Keratinocyte (primary cell): ENCODE data around the gene RMC1. TPM values are rescaled to one million over a fixed set of nuclear protein-coding genes. Genes with fewer than 3 reads are reported as not detected.

ENCODE experiments used
- DNase-seq: peaks from one replicate; pipeline ENCODE4 v3.0.0-alpha.2; 2011; ENCODE audit warnings: low read depth, missing footprints, low spot score
- FAIRE-seq: peaks from 2 replicates; lab custom pipeline; 2011; peaks lifted over from hg19 to GRCh38; lab: Jason Lieb, UNC
- H2AFZ ChIP-seq: 2 replicates; pipeline ENCODE4 v1.6.0; 2012; ENCODE audit warnings: low read length, control low read depth, inconsistent platforms; ENCODE audit not compliant: control insufficient read depth
- H3K27ac ChIP-seq: 2 replicates; pipeline ENCODE4 v1.5.1; 2011; ENCODE audit warnings: low read length; ENCODE audit not compliant: control insufficient read depth, insufficient read depth
- H3K27me3 ChIP-seq: 3 replicates; pipeline ENCODE4 v1.6.0; 2011; ENCODE audit warnings: low read length; ENCODE audit not compliant: control insufficient read depth, insufficient read depth; ENCODE audit errors: extremely low read depth
- H3K36me3 ChIP-seq, 2 experiments: 2 replicates in 1 of 2; 3 replicates in 1 of 2; pipeline ENCODE4 v1.5.1; 2011; ENCODE audit warnings: low read length in 2 of 2, mild to moderate bottlenecking in 1 of 2; ENCODE audit not compliant: control insufficient read depth in 2 of 2, insufficient read depth in 2 of 2; ENCODE audit errors: extremely low read depth in 1 of 2
- H3K4me1 ChIP-seq: 3 replicates; pipeline ENCODE4 v1.5.1; 2011; ENCODE audit warnings: low read length; ENCODE audit not compliant: control insufficient read depth, insufficient read depth; ENCODE audit errors: extremely low read depth
- H3K4me2 ChIP-seq: 3 replicates; pipeline ENCODE4 v1.6.0; 2011; ENCODE audit warnings: low read depth, low read length; ENCODE audit not compliant: control insufficient read depth, insufficient read depth; ENCODE audit errors: extremely low read depth
- H3K4me3 ChIP-seq, 3 experiments: fragments of 200-600 bp in 1 of 3; sonication (generic) in 1 of 3; 2 replicates in 2 of 3; 3 replicates in 1 of 3; pipeline ENCODE4 v1.5.1; 2011 to 2016; ENCODE audit warnings: low read length in 3 of 3, mild to moderate bottlenecking in 3 of 3, control low read depth in 2 of 3, inconsistent platforms in 1 of 3, low read depth in 1 of 3, mixed read lengths in 1 of 3, mixed run types in 1 of 3, moderate library complexity in 1 of 3; ENCODE audit not compliant: control insufficient read depth in 2 of 3, insufficient read depth in 2 of 3; ENCODE audit errors: extremely low read depth in 1 of 3
- H3K79me2 ChIP-seq: 2 replicates; pipeline ENCODE4 v1.6.0; 2012; ENCODE audit warnings: low read length; ENCODE audit not compliant: control insufficient read depth, insufficient read depth
- H3K9ac ChIP-seq: 3 replicates; pipeline ENCODE4 v1.6.0; 2011; ENCODE audit warnings: low read length; ENCODE audit not compliant: control insufficient read depth, insufficient read depth; ENCODE audit errors: extremely low read depth
- H3K9me1 ChIP-seq: 3 replicates; pipeline ENCODE4 v1.6.0; 2011; ENCODE audit warnings: low read length; ENCODE audit not compliant: control insufficient read depth, insufficient read depth; ENCODE audit errors: extremely low read depth
- H3K9me3 ChIP-seq: 2 replicates; pipeline ENCODE4 v1.5.1; 2012; ENCODE audit warnings: low read depth, low read length; ENCODE audit not compliant: control insufficient read depth
- H4K20me1 ChIP-seq: 3 replicates; pipeline ENCODE4 v1.6.0; 2011; ENCODE audit warnings: low read length; ENCODE audit not compliant: control insufficient read depth, insufficient read depth; ENCODE audit errors: extremely low read depth
- EZH2 ChIP-seq: IDR thresholded peaks from one replicate; pipeline ENCODE4 v1.6.1; 2012; ENCODE audit warnings: inconsistent platforms, mild to moderate bottlenecking, low read length, moderate library complexity
- dilution Hi-C: fragments of 300-500 bp; cut with MboI; formaldehyde crosslinking; loops from one replicate; pipeline ENCODE4 v1.7.0; 2020; ENCODE audit warnings: low sequenced_read_pairs; ENCODE audit not compliant: extremely low pct_ligation_motif_present
- polyA minus RNA-seq, 3 experiments: library from RNA; depleted of rRNA, polyadenylated mRNA; stranded (reverse); fragments of >200 nt; gene quantifications; 1 replicate in 1 of 3; 2 replicates in 1 of 3; 3 replicates in 1 of 3; pipeline ENCODE4 v1.2.3, GENCODE V29; 2011
- polyA plus RNA-seq, 5 experiments: library from polyadenylated mRNA; depleted of rRNA in 3 of 5; stranded (reverse) in 3 of 5; stranded (forward) in 1 of 5; unstranded in 1 of 5; fragments of >200 nt; gene quantifications; 1 replicate in 1 of 5; 2 replicates in 3 of 5; 3 replicates in 1 of 5; pipeline versions ENCODE4 v1.2.1 to v1.2.3, GENCODE V29; 2011 to 2012; ENCODE audit warnings: missing spikeins in 2 of 5, low read depth in 1 of 5, low replicate concordance in 1 of 5
- TF ChIP-seq, protein P1 (sequence below), 3 experiments: IDR thresholded peaks in 1 of 3; conservative IDR thresholded peaks in 1 of 3; optimal IDR thresholded peaks in 1 of 3; 2 replicates in 2 of 3; 3 replicates in 1 of 3; pipeline versions ENCODE3 to v1.5.1; 2011; ENCODE audit warnings: low read length in 3 of 3, mild to moderate bottlenecking in 3 of 3, moderate library complexity in 2 of 3, control low read depth in 1 of 3, inconsistent platforms in 1 of 3; ENCODE audit not compliant: insufficient read depth in 2 of 3; ENCODE audit errors: extremely low read depth in 1 of 3

RMC1 gene
- polyA plus RNA-seq (19.5 to 26.4 TPM (median 25.3 TPM) in 3 replicates), polyA minus RNA-seq (12.1 to 14.2 TPM (median 14.0 TPM) in 3 replicates)
- polyA plus RNA-seq (2011; ENCODE audit: low read depth), result 20.0 TPM
- polyA plus RNA-seq (2011; cell fraction: cytosol; rRNA removed), result 19.1 and 36.4 TPM in 2 replicates
- polyA plus RNA-seq (2011; cell fraction: nucleus; rRNA removed), result 35.9 and 37.7 TPM in 2 replicates
- polyA plus RNA-seq (2012; ENCODE audit: low replicate concordance), result 17.6 and 35.5 TPM in 2 replicates
- 10.2 TPM for polyA minus RNA-seq (2011; cell fraction: cytosol; rRNA and poly(A)+ RNA removed)
- polyA minus RNA-seq (2011; cell fraction: nucleus; rRNA and poly(A)+ RNA removed), result 9.5 and 17.2 TPM in 2 replicates

DNA sequence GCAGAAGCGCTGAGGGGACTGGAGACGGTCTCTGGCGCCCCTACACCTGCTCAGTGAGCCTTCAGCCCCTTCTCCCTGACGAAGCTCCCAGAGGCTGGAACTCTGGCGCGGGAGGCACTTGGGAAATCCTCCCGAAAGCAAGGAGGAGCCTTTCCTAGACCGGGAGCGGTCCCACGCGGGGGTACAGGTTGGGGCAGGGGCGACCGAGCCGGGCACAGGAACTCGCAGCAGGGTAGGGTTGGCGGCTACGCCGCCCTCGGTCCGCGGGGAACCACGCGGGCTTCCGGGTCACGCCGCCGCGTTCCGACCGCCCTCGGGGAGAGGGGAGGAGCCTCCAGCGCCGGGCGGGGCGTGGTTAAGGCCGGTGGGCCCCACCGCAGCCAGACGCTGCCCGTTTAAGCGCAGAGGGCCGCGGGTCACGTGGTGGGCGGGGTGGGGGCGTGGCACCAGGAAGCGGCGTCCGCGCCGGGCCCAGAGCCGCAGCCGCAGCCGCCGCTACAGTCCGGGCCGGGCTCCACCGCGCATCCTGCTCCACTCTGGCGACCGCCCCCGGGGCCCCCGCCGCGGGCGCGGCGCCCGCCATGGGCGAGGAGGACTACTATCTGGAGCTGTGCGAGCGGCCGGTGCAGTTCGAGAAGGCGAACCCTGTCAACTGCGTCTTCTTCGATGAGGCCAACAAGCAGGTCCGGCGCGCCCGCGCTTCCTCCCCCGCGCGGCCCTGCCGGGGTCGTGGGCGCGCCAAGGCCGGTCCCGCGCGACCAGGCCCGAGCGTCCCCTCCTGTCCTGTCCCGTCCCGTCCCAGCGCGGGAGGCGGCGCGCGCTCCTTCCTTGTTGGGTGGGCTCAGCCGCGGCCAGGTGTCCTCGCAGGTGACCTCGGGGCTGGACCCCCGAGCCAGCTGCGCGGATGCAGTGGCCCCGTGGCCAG lies at the start of gene RMC1:
RMC1 (plus strand) TSS at position 474 of the 925 bp plus-strand sequence; CDS start at position 582, 108 bp downstream.
- Histone ChIP-seq H3K4me3 (peak within 1 kb of the TSS; percentile 86 to 92 (median 87)), H2AFZ (peak within 1 kb of the TSS; percentile 94), H3K27ac (peak within 1 kb of the TSS; percentile 89), H3K9me3 (no peaks in the 10 kb centered on the region), H3K9me1 (no peaks in the 10 kb centered on the region), H3K27me3 (no peaks in the 10 kb centered on the region), H4K20me1 (no peaks in the 10 kb centered on the region), H3K4me1 (peaks cover 21% of the 10 kb centered on the region), H3K9ac (peak within 1 kb of the TSS; percentile 87), H3K79me2 (peaks cover 34% of the 10 kb centered on the region), H3K4me2 (peak within 1 kb of the TSS; percentile 100), H3K36me3 (peaks cover 5 to 12% of the 10 kb centered on the region in 2 experiments)
- dilution Hi-C loops, result no loop called here
- TF ChIP-seq EZH2, result no peak
- TF ChIP-seq, protein P1, sequence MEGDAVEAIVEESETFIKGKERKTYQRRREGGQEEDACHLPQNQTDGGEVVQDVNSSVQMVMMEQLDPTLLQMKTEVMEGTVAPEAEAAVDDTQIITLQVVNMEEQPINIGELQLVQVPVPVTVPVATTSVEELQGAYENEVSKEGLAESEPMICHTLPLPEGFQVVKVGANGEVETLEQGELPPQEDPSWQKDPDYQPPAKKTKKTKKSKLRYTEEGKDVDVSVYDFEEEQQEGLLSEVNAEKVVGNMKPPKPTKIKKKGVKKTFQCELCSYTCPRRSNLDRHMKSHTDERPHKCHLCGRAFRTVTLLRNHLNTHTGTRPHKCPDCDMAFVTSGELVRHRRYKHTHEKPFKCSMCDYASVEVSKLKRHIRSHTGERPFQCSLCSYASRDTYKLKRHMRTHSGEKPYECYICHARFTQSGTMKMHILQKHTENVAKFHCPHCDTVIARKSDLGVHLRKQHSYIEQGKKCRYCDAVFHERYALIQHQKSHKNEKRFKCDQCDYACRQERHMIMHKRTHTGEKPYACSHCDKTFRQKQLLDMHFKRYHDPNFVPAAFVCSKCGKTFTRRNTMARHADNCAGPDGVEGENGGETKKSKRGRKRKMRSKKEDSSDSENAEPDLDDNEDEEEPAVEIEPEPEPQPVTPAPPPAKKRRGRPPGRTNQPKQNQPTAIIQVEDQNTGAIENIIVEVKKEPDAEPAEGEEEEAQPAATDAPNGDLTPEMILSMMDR (optimal IDR thresholded peaks at IDR 0.05 in 1 of 3, IDR thresholded peaks at IDR 0.05 in 1 of 3, conservative IDR thresholded peaks at IDR 0.05 in 1 of 3; ENCODE audit: extremely low read depth in 1 of 3, insufficient read depth in 2 of 3, low read length in 3 of 3), result peak in 2 of 3 experiments; percentile 7 to 8
- no peak for DNase-seq
- no peak for FAIRE-seq

- H3K4me1 ChIP-seq, result peaks cover 14% of the 10 kb centered on the region
- no peaks in the 10 kb centered on the region for H3K9me1 ChIP-seq
- peak overlapping the region; percentile 100 for H3K9ac ChIP-seq
- dilution Hi-C loops, result no loop called here
- TF ChIP-seq EZH2, result no peak
- TF ChIP-seq, protein P1 (optimal IDR thresholded peaks at IDR 0.05 in 1 of 3, IDR thresholded peaks at IDR 0.05 in 1 of 3, conservative IDR thresholded peaks at IDR 0.05 in 1 of 3; ENCODE audit: extremely low read depth in 1 of 3, insufficient read depth in 2 of 3, low read length in 3 of 3), result no peak
- no peak for DNase-seq
- FAIRE-seq, result peak; percentile 77
- H3K27me3 ChIP-seq, result no peaks in the 10 kb centered on the region
- H3K4me2 ChIP-seq, result peak overlapping the region; percentile 81
- H3K27ac ChIP-seq, result peak overlapping the region; percentile 98
- no peaks in the 10 kb centered on the region for H3K9me3 ChIP-seq
- peak overlapping the region; percentile 80 to 99 (median 95) for H3K4me3 ChIP-seq
- no peak overlapping the region for H2AFZ ChIP-seq
- peaks cover 16% of the 10 kb centered on the region for H4K20me1 ChIP-seq
- H3K36me3 ChIP-seq, result peaks cover 3% of the 10 kb centered on the region in 2 experiments
- H3K79me2 ChIP-seq, result peaks cover 53% of the 10 kb centered on the region
These were observed 49.6 kb upstream of the RMC1 start for GRCh38 chr18:23453680-23454058.
